CD4-positive, alpha-beta memory T cell (primary cell): ENCODE results near the gene LMO1. TPM values are rescaled to one million over a fixed set of nuclear protein-coding genes. Genes with fewer than 3 reads are reported as not detected.

Experiments used
- CTCF ChIA-PET: fragments of 350-600 bp; sonication (Branson Sonifier 250); formaldehyde crosslinking; loops from one replicate; lab custom pipeline; 2021; ENCODE audit warnings: inconsistent platforms; ENCODE audit not compliant: partially characterized antibody; lab: Charles Lee
- POLR2A ChIA-PET: fragments of 350-600 bp; sonication (Branson Sonifier 250); formaldehyde crosslinking; loops from one replicate; lab custom pipeline; 2021; ENCODE audit not compliant: partially characterized antibody; lab: Charles Lee
- DNase-seq, 5 donors: peaks; one replicate each; pipeline versions ENCODE4 v3.0.0 to v3.0.0-alpha.2; 2020 to 2022; ENCODE audit warnings: mixed read lengths in 1 of 5
- H3K27ac ChIP-seq: one replicate; pipeline ENCODE4 v1.7.0; 2013; ENCODE audit warnings: low read depth, low read length
- H3K27me3 ChIP-seq: 2 replicates; pipeline ENCODE4 v1.7.0; 2013; ENCODE audit warnings: mild to moderate bottlenecking, low read length, moderate library complexity; ENCODE audit not compliant: insufficient read depth
- H3K36me3 ChIP-seq: 2 replicates; pipeline ENCODE4 v1.7.0; 2013; ENCODE audit warnings: mild to moderate bottlenecking, low read length, moderate library complexity; ENCODE audit not compliant: insufficient read depth
- H3K4me1 ChIP-seq: 2 replicates; pipeline ENCODE4 v1.7.0; 2013; ENCODE audit warnings: mild to moderate bottlenecking, low read length, moderate library complexity; ENCODE audit not compliant: insufficient read depth
- H3K4me3 ChIP-seq, 2 donors: one replicate each; pipeline ENCODE4 v1.7.0; 2013; ENCODE audit warnings: low read length in 2 of 2, mild to moderate bottlenecking in 1 of 2
- H3K9me3 ChIP-seq, 2 donors: one replicate each; pipeline ENCODE4 v1.7.0; 2013; ENCODE audit warnings: low read length in 2 of 2, control low read depth in 1 of 2; ENCODE audit not compliant: control insufficient read depth in 1 of 2
- H3K27ac Mint-ChIP-seq, 7 donors: one replicate each; pipeline ENCODE4 v1.8.0; 2020 to 2021; ENCODE audit warnings: mixed read lengths in 7 of 7, mild to moderate bottlenecking in 6 of 7, inconsistent platforms in 3 of 7, moderate library complexity in 3 of 7
- H3K27me3 Mint-ChIP-seq, 2 donors: one replicate each; pipeline ENCODE4 v1.8.0; 2020 to 2021; ENCODE audit warnings: mixed read lengths in 2 of 2
- H3K36me3 Mint-ChIP-seq, 2 donors: one replicate each; pipeline ENCODE4 v1.8.0; 2020 to 2021; ENCODE audit warnings: mixed read lengths in 2 of 2, inconsistent platforms in 1 of 2, mild to moderate bottlenecking in 1 of 2
- H3K4me1 Mint-ChIP-seq, 4 donors: one replicate each; pipeline ENCODE4 v1.8.0; 2020 to 2021; ENCODE audit warnings: mixed read lengths in 4 of 4, mild to moderate bottlenecking in 1 of 4
- H3K4me3 Mint-ChIP-seq, 8 donors: one replicate each; pipeline ENCODE4 v1.8.0; 2020 to 2021; ENCODE audit warnings: mixed read lengths in 8 of 8, mild to moderate bottlenecking in 7 of 8, moderate library complexity in 6 of 8, inconsistent platforms in 3 of 8
- H3K9me3 Mint-ChIP-seq, 8 donors: one replicate each; pipeline ENCODE4 v1.8.0; 2020 to 2021; ENCODE audit warnings: mixed read lengths in 8 of 8, mild to moderate bottlenecking in 5 of 8, inconsistent platforms in 3 of 8, moderate library complexity in 1 of 8
- intact Hi-C: fragments of 100-400 bp; cut with micrococcal nuclease; formaldehyde crosslinking; loops from one replicate; pipeline ENCODE4 v1.15.1; 2023
- polyA plus RNA-seq, 2 donors: library from polyadenylated mRNA; unstranded; fragments of 300-500 nt; fragmentation: Illumina TruSeq; gene quantifications; one replicate each; pipeline ENCODE4 v1.2.3, GENCODE V29; 2021
- total RNA-seq, 2 experiments: library from RNA; stranded (reverse); gene quantifications; one replicate each; pipeline ENCODE4 v1.2.3, GENCODE V29; 2021

The LMO1 gene
- total and polyA plus RNA-seq, 4 experiments from 2014 or later = not detected

GRCh38 chr11:8202516-8203413 lies 60.9 kb downstream of the LMO1 start:
- no peaks in the 10 kb centered on the region for H3K4me1 ChIP-seq
- POLR2A ChIA-PET = no interaction called here
- H3K27ac ChIP-seq = no peak overlapping the region
- CTCF ChIA-PET = interaction anchor here (5.0 kb wide), 1 partner anchor 9 kb away, joined by 25 read pairs; no protein-coding TSS in a partner anchor
- Mint-ChIP-seq H3K27ac (no peak overlapping the region), H3K9me3 (peaks cover 0 to 2% (median 0%) of the 10 kb centered on the region in 8 donors), H3K4me3 (no peak overlapping the region), H3K36me3 (no peaks in the 10 kb centered on the region), H3K27me3 (peaks cover 18 to 40% of the 10 kb centered on the region in 2 donors), H3K4me1 (peaks cover 1 to 12% (median 5%) of the 10 kb centered on the region in 4 donors)
- H3K27me3 ChIP-seq = peaks cover 9% of the 10 kb centered on the region
- intact Hi-C loops = no loop called here
- no peaks in the 10 kb centered on the region for H3K9me3 ChIP-seq
- H3K36me3 ChIP-seq = no peaks in the 10 kb centered on the region
- no peak overlapping the region for H3K4me3 ChIP-seq
- DNase-seq = no peak

- Mint-ChIP-seq H3K4me1 (peaks cover under 1 to 11% (median 3%) of the 10 kb centered on the region in 4 donors), H3K27ac (no peak overlapping the region), H3K4me3 (no peak overlapping the region), H3K9me3 (no peaks in the 10 kb centered on the region), H3K27me3 (peaks cover 16 to 36% of the 10 kb centered on the region in 2 donors), H3K36me3 (no peaks in the 10 kb centered on the region)
- no peaks in the 10 kb centered on the region for H3K36me3 ChIP-seq
- H3K4me1 ChIP-seq = no peaks in the 10 kb centered on the region
- H3K4me3 ChIP-seq = no peak overlapping the region
- POLR2A ChIA-PET = no interaction called here
- CTCF ChIA-PET = interaction anchor here (0.6 to 5.0 kb wide), 2 partner anchors 8 to 524 kb away, joined by 3 to 25 read pairs; no protein-coding TSS in a partner anchor
- peaks cover under 1% of the 10 kb centered on the region for H3K27me3 ChIP-seq
- no peak for DNase-seq
- no peak overlapping the region for H3K27ac ChIP-seq
- intact Hi-C loops = no loop called here
- no peaks in the 10 kb centered on the region for H3K9me3 ChIP-seq
Measured at GRCh38 chr11:8201644-8202365, 61.9 kb downstream of the LMO1 start.

- Mint-ChIP-seq H3K27me3 (peaks cover 18 to 28% of the 10 kb centered on the region in 2 donors), H3K9me3 (no peaks in the 10 kb centered on the region), H3K36me3 (no peaks in the 10 kb centered on the region), H3K27ac (no peak overlapping the region), H3K4me1 (no peaks in the 10 kb centered on the region), H3K4me3 (no peak overlapping the region)
- no peaks in the 10 kb centered on the region for H3K4me1 ChIP-seq
- POLR2A ChIA-PET = no interaction called here
- H3K27ac ChIP-seq = no peak overlapping the region
- no peak overlapping the region for H3K4me3 ChIP-seq
- no peaks in the 10 kb centered on the region for H3K36me3 ChIP-seq
- DNase-seq = no peak
- no peaks in the 10 kb centered on the region for H3K27me3 ChIP-seq
- intact Hi-C loops = no loop called here
- CTCF ChIA-PET = no interaction called here
- no peaks in the 10 kb centered on the region for H3K9me3 ChIP-seq
Measured at GRCh38 chr11:8199676-8200075, 64.0 kb downstream of the LMO1 start.

- H3K4me1 ChIP-seq = no peaks in the 10 kb centered on the region
- no peak overlapping the region for H3K4me3 ChIP-seq
- peaks cover 18 to 40% of the 10 kb centered on the region in 2 donors for H3K27me3 Mint-ChIP-seq
- no peaks in the 10 kb centered on the region for H3K9me3 Mint-ChIP-seq
- no peaks in the 10 kb centered on the region for H3K36me3 ChIP-seq
- intact Hi-C loops = no loop called here
- no peaks in the 10 kb centered on the region for H3K36me3 Mint-ChIP-seq
- no peak overlapping the region for H3K27ac ChIP-seq
- H3K4me3 Mint-ChIP-seq = no peak overlapping the region
- H3K27me3 ChIP-seq = no peaks in the 10 kb centered on the region
- POLR2A ChIA-PET = no interaction called here
- H3K9me3 ChIP-seq = no peaks in the 10 kb centered on the region
- no peak for DNase-seq
- CTCF ChIA-PET = interaction anchor here (0.8 to 1.6 kb wide), 4 partner anchors 10 to 67 kb away, joined by 3 to 4 read pairs (median 4); partner anchors contain the start of gene LMO1
- no peaks in the 10 kb centered on the region for H3K4me1 Mint-ChIP-seq
- H3K27ac Mint-ChIP-seq = no peak overlapping the region
Measured at GRCh38 chr11:8196749-8197148, 66.9 kb downstream of the LMO1 start.

DNA sequence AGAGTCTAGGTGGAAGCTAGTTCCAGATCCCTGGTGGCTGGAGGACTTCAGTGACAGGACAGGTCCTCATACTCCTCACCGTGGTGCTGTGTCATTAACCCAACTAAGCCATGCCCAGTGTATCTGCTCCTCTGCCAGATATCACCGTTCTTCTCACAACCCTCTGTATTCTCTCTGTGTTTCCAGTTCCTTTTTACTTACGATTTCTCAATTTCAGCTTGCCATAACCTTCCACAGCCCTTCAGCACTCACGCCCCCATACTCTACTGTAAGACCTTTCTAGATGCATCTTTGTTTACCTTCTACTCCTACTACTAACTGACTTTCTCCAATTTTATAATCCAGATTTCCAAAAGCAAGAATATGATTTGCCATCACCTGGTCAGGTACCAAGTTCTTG lies 68.7 kb downstream of the LMO1 start:
- H3K27ac ChIP-seq = no peak overlapping the region
- H3K36me3 ChIP-seq = no peaks in the 10 kb centered on the region
- H3K9me3 Mint-ChIP-seq = no peaks in the 10 kb centered on the region
- no peak overlapping the region for H3K4me3 Mint-ChIP-seq
- no peak overlapping the region for H3K27ac Mint-ChIP-seq
- POLR2A ChIA-PET = no interaction called here
- H3K4me3 ChIP-seq = no peak overlapping the region
- intact Hi-C loops = no loop called here
- no peaks in the 10 kb centered on the region for H3K9me3 ChIP-seq
- no peaks in the 10 kb centered on the region for H3K27me3 ChIP-seq
- no peak for DNase-seq
- H3K27me3 Mint-ChIP-seq = peaks cover 18 to 41% of the 10 kb centered on the region in 2 donors
- no peaks in the 10 kb centered on the region for H3K4me1 Mint-ChIP-seq
- H3K4me1 ChIP-seq = no peaks in the 10 kb centered on the region
- no peaks in the 10 kb centered on the region for H3K36me3 Mint-ChIP-seq
- CTCF ChIA-PET = interaction anchor here (0.6 to 1.2 kb wide), 3 partner anchors 9 to 69 kb away, joined by 3 to 4 read pairs (median 4); partner anchors contain the start of gene LMO1

- Histone ChIP-seq H3K27ac (no peak overlapping the region), H3K36me3 (no peaks in the 10 kb centered on the region), H3K9me3 (no peaks in the 10 kb centered on the region), H3K4me3 (no peak overlapping the region), H3K4me1 (no peaks in the 10 kb centered on the region), H3K27me3 (no peaks in the 10 kb centered on the region)
- POLR2A ChIA-PET = no interaction called here
- Mint-ChIP-seq H3K4me3 (no peak overlapping the region), H3K9me3 (no peaks in the 10 kb centered on the region), H3K27ac (no peak overlapping the region), H3K36me3 (no peaks in the 10 kb centered on the region), H3K4me1 (no peaks in the 10 kb centered on the region), H3K27me3 (peaks cover 16 to 36% of the 10 kb centered on the region in 2 donors)
- CTCF ChIA-PET = interaction anchor here (0.6 to 2.3 kb wide), 14 partner anchors 10 to 398 kb away, joined by 3 to 25 read pairs (median 4); partner anchors contain the start of gene LMO1
- intact Hi-C loops = no loop called here
- no peak for DNase-seq
Measured at GRCh38 chr11:8192896-8193209, 70.8 kb downstream of the LMO1 start.
